ENCODE data around the gene NFE2.
"Not testable (repeated sequence)": the region's sequence is repeated elsewhere in the genome, so short reads cannot be mapped to it uniquely, and the experiment has no call there.

The NFE2 gene

DNA sequence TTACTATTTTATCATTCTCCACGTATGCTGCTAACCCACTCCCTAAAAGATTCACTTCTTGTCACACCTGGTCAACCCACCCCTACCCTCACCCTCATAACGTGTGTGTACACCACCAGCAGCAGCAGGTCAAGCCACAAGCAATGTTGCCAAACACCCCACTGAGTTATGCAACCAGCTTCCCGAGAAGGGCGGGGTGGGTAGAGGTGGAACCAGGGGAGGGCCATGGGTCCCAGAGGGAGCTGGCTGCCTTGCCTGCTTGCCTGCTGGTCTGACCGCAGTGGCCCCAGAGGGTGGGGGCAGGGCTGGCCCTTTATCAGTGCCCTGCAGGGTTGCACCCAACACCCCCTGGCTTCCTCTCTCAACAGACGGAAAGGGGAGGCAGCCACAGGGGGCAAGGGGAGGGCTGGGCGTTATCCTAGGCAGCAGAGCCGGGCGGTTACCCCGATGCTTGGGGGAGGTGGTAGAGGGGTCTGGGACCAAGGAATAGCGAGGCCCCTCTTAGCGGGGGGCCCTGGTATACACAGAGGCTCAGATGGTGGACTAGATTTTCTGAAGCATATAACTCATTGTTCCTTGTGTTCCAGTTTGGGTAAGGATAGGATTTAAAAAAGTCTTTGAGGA lies 3.5 kb upstream of the NFE2 start:
- no peak for DNase-seq

DNA sequence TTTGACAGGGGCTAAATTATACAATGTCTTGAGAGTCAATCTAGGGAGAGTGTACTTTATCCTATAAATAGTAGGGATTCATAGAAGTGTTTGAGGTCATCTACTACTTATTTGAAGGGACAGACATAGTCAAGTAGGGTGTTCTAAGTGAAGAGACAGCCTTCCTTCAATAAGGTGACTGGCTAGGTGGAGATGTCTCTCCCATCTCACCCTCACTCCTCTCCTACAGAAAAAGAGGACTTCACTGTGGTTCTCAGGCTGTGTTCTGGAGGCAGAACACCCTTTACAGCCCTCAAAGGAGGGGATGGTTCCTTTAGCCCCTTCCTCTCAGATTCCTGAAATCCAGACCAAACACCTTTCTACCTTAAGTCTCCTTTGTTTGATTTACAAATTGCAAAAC lies 2.8 kb upstream of the NFE2 start:
- DNase-seq, result no peak

DNA sequence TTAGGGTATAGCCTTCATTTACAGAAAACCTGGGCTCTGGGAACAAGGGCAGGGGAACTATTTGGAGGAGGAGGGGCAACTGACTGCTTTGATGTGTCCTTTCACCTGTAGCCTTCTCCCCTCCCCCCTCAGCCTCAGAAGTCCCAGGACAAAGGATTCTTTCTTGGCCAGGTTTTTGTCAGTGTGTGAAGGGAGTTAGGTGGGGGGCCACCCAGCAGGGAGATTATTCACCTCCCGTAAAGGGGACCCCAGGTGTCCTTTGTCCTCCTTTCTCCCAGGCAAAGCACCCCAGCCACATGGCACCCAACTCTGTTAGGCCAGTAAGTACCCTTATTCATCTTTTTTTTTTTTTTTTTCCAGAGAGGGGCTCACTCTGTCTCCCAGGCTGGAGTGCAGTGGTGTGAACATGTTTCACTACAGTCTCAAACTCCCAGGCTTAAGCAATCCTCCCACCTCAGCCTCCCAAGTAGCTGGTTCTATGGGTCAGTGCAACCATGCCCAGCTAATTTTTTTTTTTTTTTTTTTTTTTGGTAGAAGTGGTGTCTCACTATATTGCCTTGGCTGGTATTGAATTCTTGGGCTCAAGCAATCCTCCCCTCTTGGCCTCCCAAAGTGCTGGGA lies 723 bp upstream of the NFE2 start:
- DNase-seq, result no peak

DNA sequence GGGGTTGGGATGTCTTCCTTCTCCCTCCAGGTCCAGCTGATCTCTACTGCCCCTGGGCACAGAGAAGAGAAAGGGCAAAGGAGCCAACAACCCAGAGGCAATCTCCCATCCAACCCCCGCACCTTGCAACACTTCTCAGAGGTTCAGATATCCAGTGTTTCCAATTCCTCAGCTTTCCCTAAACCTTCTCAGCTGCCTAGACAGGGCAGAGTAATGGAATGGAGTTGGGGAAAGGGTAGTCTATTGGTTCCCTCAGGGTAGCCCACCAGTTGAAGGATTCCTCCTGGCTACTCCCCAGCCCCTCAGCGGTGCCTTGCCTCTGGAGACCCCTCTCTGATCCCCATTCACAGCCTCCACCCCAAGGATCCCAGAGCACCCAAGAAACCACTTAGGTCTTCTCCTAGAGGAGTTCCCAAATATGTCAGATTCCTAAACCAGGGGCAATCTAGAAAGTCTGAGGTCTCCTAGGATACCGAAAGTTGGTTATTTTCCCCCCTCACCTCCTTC lies 537 bp downstream of the NFE2 start:
- DNase-seq, result no peak

DNA sequence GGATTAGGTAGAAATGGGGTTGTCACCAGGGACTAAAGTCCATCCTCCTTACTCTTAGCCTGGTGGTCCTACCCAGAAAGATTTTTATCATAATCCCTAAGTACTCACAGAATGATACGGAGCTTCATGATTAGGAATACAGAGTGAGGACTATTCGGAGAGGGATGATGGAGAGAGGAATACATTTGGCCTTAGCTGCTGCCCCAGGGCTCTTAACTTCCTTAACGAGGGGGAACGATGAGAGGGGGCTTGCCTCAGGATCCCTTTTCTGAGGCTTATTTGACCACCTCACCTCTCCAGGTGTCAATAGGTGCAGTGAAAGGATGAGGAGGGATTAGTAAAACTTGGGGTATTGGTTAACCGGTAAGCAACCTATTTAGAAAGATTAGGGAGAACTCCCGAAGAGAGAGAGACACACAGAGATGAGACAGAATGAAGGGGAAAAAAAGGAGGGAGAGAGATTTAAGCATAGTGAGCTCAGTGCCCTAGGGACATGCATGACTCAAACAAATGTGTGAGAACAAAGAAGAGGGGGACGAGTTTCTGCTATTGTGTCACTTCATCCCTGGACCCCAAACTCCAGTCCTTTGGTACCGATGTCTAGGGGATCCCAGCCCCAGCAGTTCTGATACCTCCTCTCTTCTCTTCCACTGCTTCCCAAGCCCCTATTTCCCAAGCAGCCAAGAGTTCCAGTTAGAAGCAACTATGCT lies 1.1 kb downstream of the NFE2 start:
- DNase-seq, result no peak

DNA sequence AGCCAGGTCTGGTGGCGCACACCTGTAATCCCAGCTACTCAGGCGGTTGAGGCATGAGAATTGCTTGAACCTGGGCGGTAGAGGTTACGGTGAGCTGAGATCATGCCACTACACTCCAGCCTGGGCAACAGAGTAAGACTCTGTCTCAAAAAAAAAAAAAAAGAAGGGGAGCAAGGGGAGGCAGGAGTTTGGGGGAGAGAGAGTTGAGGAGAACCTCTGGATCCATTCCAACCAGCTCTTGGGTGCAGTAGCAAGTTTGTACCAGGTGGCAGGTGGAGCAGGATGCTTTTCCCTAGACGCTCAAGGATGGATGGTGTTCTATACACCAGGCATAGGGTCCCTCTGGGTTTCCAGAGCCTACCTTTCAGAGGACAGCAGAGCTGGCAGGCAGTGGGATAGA lies 1.9 kb downstream of the NFE2 start:
- no peak for DNase-seq

DNA sequence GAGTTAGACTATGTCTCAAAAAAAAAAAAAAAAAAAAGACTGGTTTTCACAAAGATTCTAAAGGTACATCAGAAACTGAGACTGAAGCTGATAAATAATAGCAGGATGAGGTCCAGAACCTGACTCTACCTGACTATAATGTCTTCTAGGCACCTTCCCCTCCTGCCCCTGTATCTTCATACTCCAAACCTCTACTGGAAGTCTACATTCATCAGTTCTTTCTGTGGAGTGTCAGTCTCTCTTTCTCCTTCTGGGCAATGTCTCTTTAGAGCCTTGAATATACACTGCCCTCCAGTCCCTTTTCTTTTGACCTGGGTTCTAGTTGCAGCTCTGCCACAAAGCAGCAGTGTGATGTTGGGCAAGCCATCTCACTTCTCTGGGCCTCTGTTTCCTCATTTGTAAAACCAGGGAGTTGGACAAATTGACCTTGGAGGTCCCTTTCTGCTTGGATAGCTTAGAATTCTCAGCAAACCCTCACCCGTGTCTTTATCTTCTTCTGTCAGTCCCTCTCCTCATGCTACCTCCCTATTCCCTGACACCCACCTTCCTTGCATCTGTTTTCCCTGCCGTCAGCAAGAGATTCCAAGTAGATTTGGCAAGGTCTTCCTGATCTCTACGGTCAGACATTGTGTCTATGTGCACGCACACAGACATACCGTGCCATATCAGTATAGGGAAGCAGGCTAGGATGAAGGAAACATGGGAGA lies 4.3 kb downstream of the NFE2 start:
- DNase-seq, result no peak

DNA sequence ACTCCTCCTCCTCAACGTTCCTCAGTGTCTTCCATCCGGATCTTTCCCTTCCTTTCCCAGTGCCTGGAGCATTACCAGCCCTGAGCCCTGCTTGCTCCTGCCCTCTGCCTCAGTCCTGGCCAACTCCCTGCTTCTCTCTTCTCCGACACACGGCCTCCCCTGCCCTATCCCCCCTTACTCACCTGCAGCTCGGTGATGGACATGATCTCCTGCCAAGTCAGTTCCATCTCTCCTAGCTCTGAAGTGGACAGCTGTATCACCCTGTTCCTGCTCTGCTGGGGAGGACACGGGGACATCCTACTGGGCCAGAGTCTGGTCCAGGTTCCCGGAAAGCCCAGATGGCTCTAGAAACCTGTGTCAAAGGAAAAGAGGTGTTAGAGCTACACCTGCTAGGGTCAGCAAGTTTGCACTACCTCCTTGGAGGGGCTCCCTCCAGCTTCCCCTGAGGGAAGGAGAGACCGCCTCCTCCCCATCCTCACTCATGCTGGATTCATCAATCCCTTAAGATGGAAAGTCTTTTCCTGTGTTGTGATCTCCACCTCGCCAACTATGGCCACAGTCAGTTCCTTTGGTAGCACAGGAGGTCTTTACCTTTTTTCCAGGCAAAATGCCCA lies 5.8 kb downstream of the NFE2 start:
- DNase-seq, result no peak

DNA sequence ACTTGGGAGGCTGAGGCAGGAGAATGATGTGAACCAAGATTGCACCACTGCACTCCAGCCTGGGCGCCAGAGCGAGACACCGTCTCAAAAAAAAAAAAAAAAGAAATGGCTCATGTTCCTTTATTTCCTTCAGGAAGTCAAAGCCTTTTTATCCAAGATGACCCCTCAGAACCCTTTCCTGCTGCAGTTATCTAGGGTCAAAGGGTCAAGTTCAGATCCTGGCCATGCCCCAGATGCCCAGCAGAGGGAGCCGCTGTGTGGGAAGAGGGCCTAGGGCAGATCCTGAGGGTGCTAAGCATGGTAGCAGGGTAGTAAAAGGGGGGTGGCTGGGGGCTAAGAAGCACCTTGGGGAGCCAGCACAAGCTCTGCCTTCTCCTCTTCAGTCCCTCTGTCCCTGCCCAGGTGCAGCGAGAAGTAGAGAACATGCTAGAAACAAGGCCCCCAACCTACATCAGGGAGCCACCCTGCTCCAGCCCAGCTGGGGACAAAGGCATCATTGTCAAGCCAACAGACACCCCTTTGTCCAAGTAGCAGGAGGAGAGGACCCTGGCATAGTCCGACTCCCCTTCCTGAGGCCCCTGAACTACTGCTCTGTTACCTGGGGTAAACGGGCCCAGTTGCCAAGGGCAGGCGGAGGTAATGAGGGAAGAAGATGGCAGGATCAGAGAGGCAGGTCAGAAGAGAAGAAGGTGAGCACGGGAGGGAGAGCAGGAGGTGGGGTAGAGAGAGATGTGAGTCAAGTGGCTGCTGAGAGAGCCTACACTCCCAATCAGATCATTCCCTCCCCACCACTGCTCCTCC lies 6.5 kb downstream of the NFE2 start:
- peak; percentile 68 for DNase-seq

DNA sequence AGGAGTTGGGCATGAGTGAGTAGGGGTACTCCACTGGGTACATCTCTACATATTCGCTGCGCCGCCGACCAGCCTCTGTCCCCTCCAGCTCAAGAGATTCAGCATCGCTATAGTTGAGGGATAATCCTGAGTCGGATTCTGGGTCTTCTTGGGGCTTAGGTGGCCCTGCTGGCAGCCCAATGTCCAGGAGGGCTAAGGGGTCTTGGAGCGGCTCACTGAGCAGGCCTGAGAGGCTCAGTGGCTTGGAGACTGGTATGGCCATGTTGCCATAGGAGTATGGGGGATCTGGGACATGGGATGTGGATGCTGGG lies 7.9 kb downstream of the NFE2 start:
- no peak for DNase-seq

DNA sequence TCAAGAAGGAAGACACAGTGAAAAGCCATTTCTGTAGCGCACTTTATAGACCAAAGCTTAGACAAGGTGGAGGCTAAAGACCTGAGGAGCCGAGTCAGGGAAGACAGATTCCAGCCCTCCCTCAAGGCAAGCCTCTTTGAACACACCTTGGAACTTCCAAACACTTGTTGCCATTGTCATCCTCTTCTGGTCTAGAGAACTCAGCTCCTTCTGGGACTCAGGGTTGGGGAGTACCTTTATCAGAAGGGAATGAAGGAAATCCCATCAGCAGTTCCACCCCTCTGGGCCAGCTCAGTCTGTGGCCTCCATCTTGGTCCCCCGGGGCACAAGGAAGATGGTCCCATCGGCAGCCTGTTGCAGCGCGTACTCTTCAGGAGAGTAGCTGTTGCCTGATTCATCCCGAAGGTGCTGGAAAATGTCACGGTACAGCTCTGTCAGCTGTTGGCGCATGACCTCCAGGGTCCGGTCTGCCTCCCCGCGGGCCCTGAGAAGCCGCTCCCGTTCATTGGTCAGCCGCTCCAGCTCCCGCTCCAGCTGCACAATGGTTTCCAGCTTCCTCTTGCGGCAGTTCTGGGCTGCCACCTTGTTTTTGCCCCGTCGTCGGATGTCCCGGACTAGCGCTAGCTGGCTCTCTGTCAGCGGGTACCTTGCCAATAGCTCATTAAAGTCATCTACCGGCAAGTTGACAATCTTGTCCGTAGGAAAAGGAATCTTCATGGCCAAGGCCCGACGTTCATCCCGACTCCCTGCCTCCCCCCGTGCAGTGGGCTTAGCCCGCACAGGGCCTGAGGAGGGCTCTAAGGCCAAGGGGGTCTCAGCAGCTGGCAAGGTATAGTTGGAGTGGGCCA lies 8.5 kb downstream of the NFE2 start:
- DNase-seq, result no peak

DNA sequence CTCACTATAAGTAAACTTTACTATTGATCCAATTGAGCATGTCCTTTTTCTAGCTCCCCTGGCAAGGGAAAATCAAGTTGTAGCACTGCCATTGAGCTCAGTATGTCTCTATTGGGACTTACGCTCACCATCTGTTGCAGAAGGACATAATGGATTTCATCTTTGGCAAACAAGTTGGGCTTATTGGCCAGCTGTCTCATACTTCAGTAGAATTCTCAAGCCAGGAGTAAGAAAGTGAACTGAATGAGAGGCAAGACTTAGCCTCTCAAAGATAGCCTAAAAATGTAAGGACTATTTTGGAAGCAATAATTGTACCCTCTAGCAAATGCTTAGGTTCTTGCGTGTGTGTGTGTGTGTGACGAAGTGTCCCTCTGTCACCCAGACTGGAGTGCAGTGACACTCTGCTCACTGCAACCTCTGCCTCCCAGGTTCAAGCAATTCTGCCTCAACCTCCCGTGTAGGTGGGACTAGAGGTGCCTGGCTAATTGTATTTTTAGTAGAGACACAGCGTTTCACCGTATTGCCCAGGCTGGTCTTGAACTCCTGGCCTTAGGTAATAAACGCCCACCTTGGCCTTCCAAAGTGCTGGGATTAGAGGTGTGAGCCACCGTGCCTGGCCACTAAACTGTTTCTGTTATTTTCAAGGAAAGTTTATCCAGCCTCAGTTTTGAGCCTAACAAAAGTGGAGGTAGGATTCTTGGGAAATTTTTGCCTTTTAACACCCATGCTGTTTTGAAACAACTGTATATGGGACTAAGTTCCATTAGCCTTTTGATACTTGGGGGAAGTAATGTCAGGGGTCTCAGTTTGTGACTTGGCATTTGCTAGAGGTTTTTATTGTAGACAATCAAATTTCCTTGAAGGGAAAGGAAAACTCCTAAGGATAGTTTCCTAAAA lies 13.3 kb downstream of the NFE2 start:
- no peak for DNase-seq

DNA sequence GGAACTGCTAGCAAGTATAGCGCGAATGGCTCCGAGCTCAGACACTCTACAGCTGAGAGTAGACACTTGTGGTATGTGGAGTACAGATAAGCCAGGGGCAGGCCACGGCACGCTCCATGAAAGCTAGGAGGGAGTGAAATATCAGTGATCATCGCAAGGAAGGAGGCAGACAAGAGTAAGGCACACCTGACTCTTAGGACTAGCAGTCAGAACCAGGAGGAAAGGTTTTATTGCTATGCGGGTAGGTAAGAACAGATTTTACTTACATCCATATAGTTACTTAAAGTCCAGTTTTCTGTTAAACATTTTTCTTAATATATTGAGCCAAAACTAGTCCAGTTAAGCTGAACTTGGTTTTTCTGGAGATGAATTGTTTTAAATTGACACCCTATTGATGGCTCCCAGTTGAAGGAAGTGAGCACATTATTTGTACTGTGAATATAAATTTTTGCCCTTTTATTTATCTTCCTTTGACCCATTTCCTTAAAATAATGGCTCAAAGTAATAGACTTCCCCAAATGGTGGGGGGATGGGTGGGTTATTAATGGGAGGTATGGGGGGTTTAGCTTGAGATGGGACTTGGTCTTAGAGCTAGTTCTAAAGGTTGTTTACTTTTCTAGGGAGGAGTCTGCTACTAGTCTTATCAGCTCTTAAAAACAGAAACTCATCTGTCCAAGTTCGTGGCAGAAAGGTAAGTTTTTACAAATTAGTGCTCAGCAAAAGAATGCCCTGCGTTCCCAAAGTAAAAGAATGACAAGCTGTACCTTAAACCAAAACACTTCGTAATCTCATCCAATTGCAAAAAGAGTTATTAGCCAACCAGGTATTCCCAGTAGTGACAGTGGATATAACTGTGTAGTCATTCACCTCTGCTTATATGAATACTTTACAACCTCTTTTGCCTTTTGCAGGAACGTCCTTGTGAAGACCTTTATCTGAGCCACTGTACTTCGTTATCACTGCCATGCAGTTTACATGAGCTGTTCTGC lies 14.5 kb downstream of the NFE2 start:
- DNase-seq, result no peak

DNA sequence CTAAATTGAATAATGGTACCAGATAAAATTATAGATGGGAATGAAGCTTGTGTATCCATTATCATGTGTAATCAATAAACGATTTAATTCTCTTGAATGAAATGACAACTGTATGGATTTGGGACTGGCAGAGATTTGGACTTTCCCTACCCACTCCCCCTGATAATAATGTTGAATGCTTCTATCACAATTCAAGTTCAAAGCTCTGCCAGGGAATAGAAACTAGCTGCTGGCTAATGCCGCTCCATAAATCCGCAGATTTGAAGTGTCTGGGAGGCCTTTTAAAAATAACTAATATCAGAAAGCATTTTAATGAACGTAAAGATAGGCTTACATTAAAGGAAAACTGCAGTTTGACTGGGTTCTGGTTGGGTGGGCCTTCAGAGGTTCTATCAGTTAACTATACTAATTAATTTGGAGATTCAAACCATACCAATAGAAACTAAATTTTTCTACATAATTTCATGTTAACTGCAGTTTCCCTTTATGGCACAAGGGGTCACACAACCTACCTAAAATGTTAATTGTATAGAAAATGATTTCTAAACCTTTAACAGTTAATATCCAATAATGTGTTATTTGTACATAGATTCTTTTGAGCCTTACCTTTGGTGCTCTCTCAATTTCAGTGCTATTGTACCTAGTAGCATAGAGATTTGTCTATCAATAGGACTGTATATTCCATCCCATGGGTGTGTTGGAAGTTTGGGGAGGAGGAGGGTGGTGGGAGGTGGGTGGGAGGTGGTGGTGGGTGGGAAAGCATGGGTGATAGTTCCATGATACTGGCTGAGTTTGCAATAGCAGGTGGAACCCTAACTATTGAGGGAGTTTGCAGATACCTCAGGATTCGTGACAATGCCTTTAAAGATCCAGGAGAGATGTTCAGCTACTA lies 15.4 kb downstream of the NFE2 start:
- no peak for DNase-seq

DNA sequence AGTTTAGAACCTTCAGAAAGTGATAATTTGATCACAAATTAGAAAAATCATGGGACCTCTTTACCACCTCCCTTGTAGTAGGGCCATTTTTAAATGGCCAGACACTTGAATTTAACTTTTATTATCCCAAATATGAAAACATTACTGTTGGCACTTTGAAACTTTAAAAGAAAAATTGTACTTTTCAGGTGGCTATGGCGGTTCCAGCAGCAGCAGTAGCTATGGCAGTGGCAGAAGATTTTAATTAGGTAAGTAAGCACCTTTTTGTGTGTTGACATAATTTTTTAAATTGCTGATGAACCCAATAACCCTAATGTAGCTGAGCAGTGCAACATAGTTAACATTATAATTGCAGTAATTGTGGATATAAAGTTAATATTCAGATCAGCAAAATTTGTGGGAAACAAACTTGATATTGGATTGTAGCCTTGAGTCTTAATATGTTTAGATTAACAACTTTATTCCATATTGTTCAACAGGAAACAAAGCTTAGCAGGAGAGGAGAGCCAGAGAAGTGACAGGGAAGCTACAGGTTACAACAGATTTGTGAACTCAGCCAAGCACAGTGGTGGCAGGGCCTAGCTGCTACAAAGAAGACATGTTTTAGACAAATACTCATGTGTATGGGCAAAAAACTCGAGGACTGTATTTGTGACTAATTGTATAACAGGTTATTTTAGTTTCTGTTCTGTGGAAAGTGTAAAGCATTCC lies 16.6 kb downstream of the NFE2 start:
- DNase-seq, result not testable (repeated sequence)

DNA sequence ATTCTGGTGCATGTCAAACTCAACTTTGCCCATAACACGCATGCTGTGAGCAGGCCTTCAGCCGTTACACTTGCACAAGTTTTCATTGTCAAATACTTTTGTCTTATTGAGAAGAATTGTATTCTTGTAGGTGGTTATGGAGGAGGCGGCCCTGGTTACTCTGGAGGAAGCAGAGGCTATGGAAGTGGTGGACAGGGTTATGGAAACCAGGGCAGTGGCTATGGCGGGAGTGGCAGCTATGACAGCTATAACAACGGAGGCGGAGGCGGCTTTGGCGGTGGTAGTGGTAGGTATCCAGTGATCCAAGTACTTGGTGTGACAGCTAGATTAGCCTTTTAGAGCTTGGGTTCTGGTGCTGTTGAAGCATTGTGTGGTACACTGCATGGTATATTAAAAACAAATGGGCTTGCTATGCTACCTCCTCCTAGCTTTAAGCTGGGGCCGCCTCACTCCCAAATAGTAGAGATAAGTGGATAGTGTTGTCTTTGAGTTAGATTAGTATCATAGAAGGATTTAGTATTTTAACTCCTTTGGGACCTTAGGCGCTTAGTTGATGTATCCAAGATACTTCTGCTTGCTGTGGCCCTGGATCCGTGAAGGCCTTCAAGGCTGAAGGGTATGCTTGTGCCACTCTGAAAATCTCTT lies 17.7 kb downstream of the NFE2 start:
- DNase-seq, result no peak

DNA sequence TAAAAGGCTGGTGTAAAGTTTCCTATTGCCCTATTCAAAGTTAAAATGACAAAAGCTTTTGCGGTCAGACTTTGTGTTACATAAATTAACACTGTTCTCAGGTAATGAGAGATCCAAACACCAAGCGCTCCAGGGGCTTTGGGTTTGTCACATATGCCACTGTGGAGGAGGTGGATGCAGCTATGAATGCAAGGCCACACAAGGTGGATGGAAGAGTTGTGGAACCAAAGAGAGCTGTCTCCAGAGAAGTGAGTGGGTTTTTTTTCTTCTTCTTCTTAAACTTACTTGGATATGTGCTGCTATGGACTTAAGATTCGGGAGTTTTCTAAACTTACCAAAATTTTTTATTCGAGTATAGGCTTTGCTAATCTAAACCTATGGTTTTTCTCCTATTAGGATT lies 19.1 kb downstream of the NFE2 start:
- DNase-seq, result not testable (repeated sequence)

Measured in activated CD4-positive, alpha-beta T cell treated with anti-CD3 and anti-CD28 coated beads, Interleukin-2, amount 50 U/mL, for 16 hours (primary cell).